Astrocyte of the hippocampus (primary cell): Measurements from ENCODE around the gene PTPRG.
A peak's percentile ranks its signal among the peaks of the same experiment; 100 is the strongest.

Experiments used
- DNase-seq: peaks from one replicate; pipeline ENCODE4 v3.0.0; 2011; ENCODE audit warnings: low read depth, low spot score

The PTPRG gene

DNA sequence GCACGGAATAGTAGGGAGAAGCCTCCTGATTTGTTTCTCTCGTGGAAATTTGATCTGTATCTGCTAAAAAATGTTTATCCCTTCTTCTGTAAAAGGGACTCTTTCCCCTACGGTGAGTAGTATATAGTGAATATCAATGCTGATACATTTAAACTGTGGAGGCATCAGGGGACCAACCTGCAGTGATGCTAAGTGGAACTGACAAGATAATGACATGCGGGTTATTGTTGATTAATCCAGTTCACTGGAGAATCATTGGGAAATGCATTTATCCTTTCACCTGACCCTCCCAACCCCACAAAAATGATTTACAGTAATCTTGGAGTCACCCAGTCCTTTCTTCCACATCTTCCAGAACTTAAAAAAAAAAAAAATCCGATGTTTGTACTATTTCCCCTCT, 264.8 kb downstream of the PTPRG start:
- no peak for DNase-seq

DNA sequence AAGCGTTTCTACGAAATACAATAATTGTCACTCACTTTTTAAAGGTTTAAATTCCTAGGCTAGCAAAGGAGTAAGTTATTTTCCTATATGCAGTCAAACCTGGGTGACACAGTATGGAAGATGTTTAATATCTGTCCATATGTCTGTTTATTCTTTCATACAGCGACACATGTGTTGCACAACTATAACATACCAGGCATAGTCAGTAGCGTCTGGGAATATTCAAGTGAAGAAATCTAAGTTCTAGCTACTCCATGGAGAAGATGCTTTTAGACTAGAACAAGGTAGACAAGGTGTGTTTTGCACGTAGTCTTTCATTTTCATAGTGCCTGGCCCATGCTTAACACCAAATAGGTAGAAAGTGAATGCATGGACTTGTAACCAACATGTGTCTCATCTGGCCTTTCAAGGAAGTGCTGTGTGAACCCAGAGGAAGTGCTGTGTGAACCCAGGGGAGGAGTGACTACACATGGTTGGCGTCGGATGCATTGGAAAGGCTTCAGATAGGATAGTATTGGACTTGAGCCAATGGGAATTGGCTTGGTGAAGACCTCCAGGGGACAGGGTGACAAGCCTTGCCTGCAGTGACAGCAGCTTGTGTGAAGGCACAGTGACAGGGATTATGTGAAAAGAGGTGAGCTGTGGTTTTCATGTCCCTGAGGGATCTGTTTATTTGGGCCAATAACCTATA, 267.0 kb downstream of the PTPRG start:
- no peak for DNase-seq

DNA sequence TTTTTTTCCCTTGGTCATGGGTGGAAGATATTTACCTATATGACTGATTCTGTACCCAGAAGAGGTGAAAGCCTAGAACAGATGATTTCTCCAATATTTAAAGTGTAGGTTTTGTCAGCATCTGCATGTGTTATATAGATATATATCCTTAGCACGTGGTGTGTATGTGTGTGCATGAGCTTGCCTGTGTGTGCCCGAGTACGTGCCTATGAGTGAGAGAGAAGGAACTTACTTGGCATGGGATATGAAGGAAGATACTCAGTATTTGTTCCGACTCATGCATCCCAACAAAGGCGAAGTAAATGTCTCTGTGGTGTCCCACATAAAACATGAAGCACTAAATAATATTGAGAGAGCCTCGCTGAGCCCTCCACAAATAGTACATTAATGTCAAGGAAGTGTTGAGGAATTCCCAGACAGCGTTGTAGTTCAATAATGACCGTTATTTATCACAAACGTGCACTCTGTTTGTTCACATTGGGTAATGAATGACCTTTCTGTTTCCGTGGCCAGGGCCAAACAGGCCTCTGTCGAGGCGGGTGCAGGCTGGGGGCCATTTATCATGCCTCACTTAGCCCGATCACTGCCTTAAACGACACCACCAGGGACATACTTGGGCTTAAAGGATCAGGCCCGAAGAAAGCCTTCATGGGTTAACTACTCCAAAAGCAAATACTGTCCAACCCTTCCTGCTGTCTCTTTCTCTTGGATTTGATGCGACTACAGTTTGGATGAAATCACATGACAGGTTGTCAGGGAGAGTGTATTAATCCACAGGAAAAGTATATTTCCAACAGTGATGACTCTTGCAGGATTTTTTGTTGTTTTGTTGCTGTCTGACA, 267.7 kb downstream of the PTPRG start:
- no peak for DNase-seq

DNA sequence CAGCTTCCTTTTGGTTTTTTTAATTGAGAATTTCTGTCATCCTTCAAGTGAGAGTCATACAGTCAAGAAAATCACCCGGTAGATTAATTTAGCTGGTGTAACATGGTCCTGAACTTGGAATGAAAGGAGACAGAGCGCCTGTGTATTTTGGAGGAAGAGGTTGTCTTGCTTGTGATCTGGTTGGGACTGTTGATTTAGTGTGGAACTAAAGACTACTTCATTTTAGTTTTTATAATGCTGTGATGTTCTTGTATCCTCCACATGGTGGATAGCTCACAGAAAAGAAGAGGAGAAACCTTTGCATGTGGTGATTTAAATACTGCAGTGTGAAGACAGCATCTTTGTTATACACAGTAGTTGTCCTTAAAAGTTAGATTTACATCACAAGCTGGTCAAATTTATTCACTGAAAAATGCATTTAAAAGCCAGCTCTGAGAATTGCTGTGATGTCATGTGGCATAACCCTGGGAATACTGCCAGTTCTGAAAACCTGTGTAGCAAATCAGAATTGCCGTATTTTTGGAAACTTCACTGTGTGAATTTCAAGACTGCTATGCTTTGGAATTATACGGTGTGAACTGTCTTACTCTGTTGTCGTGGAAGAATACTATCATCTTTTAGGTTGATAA, 268.5 kb downstream of the PTPRG start:
- peak; percentile 31 for DNase-seq

DNA sequence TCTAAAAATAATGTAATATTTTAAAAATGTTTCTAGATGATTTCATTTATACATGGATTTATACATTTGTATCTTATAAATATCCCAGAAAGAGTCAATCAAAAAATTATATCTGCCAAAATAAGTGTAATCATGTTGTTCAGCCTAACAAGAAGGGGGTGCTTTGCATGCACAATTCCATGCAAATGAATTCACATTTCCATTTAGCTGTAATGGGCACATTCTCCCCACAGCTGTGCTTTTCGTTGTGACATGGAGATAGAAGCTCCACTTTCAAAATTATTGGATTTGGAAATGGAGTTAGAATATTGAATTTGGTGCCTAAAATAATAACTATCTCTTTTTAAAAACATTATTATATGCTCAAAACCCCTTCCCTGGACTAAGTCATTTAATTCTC, 270.6 kb downstream of the PTPRG start:
- no peak for DNase-seq

DNA sequence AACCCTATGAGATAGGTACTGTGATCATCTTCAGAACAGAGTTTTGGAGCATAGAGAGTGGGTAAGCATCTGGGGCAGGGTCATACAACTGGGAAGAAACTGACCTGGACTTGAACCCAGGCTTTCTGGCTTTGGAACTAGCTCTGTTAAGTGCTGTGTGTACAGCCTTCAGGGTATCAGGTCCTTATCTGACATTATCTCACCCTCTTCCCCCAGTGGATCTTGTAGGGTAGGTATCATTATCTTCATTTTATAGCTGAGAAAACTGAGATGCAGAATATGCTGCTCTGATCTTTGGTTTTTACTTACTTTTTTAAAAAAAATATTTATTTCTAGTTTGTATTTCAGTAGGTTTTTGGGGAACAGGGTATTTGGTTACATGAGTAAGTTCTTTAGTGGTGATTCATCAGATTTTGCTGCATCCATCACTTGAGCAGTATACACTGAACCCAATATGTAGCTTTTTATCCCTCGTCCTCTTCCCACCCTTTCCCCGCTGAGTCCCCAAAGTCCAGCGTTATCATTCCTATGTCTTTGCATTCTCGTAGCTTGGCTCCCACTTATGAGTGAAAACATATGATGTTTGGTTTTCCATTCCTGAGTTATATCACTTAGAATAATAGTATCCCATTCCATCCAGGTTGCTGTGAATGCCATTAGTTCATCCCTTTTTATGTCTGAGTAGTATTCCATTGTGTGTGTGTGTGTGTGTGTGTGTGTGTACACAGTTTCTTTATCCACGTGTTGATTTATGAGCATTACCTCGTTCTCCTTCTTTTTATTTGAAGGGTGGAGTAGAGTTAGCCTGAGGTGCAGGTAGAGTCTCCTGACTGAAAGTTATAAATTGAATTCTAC, 271.2 kb downstream of the PTPRG start:
- no peak for DNase-seq

DNA sequence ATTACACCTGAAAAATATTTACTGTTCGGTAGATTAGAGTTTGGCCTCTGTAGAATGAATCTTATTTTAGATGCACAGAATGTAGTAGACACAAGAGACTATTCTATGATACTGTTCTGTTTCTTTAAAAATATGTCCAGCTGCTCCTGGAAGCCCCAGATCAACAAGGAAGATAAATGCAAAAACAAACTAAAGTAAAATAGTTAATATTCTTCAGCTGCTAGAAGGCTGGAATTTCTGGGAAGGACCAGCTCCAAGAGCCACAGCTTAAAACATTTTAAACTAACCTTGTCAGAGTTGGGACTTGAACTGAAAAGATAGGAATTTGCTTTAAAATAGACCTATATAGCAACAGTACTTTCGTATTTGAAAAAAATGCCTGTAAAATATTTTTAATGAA, 277.9 kb downstream of the PTPRG start:
- DNase-seq, result no peak

DNA sequence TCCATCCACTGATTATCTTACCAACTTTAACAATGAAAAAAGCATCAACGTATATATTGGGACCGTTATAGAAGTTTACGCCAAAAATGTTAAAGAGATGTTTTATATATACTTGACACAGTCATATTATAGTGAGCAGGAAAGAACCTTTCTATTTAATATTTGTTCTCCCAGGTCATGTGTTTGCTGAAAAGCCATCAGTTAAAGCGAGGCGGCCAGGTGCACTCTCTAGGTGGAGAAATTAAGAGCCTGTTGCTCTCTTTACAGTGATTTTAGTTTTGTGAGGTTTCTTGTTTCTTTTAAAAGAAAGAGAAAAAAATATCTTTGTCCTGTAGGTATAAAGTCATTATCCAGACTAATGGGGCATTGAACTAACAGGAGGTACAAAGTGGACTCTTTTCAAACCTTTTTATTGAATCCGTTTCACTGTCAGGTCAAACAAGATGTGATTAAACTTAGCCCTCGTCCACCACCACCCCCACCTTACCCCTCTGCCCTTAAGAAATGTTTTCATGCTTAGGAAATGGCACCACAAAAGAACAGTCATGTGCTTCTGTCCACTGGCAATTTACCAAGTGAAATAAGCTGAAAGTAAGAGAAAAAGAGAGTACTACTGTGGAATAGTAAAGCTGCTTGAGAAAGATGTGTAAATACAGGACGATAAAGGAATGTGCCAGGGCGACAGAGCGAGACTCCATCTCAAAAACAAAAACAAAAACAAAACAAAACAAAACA, 279.9 kb downstream of the PTPRG start:
- peak; percentile 79 for DNase-seq

DNA sequence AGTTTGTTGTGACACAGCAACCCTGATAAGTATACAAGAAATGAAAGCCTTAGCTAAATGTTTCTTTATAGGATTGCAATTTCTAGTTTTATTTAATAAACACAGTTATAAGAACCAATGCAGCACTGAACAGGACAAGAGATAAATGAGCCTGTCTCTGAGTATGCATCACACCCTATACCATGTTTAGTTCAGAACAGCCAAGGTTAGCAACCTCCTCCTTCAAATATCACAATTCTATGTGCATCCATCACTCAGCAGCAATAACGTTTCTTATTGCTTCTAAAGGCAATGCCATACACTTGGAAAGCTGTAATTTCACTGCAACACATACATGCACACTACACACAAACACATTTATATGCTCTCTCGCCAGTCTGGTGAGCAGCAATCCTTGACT, 280.6 kb downstream of the PTPRG start:
- no peak for DNase-seq

DNA sequence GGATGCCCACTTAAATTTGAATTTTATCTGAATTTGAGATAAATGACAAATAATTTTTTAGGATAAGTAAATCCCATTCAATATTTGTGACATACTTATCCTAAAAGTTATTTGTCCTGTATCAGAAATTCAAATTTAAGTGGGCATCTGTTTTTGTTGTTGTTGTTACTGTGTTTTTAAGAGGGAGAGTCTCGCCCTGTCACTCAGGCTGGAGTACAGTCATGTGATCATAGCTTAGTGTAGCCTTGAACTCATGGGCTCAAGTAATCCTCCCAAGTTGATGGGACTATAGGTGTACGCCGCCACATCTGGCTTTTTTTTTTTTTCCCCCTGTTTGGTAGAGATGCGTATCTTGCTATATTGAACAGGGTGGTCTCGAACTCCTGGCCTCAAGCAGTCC, 283.0 kb downstream of the PTPRG start:
- DNase-seq, result no peak

DNA sequence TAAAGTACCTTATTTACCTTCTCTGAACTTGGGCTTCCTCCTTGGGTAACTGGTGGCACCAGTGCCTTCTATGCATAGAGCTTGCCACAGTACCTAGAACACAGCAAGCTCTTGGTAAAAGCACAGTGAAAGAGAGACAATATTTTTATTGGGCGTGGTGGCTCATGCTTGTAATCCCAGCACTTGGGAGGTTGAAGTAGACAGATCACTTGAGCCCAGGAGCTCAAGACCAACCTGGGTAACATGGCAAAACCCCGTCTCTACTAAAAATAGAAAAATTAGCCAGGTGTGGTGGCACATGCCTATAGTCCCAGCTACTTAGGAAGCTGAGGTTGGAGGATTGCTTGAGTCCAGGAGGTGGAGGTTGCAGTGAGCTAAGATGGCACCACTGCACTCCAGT, 285.1 kb downstream of the PTPRG start:
- DNase-seq, result no peak

DNA sequence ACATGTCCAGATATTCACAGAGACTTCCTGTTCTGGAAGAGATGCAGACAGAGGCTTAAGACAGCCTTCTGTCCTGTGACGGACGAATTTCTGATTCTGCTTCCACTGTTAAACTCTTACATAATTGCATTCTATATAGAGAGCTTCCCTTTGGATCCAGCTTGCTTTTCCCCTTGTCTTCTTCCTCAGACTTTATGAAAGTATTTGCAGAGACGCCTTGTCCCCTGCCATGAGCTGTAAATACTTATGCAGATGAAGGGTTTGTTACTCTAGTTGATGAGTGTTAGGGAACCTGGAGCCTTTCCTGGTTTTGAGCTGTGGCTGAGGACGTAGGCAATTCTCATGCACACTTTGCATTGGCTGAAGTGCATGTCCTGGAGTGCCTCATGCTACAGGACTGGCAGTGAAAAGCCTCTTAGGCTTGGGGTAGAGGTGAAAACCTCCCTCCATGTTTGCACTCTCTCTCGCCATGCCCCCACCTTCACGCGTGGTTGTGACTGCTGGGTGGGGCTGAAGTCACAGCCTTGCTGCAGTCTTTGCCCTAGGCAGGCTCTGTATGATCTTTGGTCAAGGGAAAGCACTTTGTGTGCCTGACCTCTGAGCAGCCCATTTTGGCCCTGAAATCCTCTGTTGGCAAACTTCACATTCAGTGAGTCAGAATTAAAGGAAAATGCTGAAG, 286.6 kb downstream of the PTPRG start:
- DNase-seq, result peak; percentile 73

DNA sequence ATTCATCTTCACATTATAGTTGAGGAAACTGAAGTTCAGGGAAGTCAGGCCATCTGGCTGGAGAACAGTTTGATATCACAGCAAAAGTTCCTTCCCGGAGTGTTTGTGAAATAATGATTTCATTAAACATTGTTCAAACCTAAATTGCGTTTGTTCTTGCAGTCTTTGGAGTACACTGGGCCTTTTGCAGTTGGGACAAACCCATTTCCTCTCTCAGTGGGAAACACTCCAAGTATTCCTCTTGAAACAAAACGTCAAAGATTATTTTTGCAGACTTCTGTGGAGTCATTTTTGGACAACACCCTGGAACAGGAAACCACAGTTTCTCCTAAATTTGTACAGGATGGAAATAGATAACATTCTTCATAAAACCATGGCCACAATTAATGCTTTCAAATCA, 287.5 kb downstream of the PTPRG start:
- peak; percentile 63 for DNase-seq

DNA sequence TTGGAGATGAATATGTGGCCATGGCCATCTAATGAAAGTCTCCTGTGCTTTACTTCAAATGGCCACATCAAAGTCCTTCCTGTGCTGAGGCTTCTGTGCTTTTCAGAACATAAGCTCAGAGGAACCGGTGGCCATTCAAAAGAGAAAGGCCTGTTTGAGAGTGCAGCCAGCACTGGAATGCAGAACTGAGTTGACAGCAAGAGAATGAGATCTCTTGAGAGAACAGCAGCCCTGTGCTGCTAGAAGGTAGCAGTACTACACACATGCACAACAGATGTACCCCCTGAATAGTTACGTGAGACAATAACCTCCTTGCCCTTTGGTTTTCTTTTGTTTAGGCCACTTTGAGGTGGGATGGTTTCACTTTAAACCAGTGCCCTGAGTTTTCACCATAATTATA, 292.5 kb downstream of the PTPRG start:
- DNase-seq, result no peak

DNA sequence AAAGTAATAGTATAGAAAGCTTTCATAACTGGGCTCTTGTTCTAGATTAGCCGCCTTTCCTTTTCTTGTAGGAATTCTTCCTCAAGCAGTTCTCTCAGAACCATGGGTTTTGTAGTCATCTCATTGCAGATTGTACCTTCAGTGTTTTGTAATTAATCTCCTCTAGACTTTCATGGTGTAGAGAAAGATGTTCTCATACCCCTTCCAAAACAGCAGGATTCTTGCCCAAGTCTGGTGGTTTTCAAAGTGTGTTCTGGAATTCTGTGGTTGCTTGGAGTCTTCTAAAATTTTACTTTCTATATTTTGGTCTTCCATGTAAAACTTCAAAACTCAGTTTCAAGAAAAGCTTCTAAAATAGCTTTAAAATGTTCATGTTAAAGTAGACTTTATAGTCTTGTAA, 293.8 kb downstream of the PTPRG start:
- peak; percentile 44 for DNase-seq

DNA sequence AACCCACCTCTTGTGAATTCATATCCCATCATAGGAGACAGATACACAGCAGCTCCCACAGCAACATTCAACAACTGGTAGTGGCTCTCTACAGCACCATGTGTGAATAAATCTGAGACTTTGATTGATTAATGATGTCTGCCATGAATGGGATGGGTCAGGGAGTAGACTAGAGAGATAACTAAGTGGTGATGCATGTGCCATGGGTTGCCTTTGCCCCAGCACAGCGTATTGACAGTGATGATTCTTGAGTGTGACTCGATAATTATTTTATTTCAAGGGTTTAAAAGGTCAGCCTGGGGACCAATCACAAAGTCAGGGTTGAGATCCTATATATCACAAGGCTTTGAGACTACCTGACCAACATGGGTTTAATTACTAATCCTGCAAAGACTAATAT, 295.9 kb downstream of the PTPRG start:
- DNase-seq, result no peak

DNA sequence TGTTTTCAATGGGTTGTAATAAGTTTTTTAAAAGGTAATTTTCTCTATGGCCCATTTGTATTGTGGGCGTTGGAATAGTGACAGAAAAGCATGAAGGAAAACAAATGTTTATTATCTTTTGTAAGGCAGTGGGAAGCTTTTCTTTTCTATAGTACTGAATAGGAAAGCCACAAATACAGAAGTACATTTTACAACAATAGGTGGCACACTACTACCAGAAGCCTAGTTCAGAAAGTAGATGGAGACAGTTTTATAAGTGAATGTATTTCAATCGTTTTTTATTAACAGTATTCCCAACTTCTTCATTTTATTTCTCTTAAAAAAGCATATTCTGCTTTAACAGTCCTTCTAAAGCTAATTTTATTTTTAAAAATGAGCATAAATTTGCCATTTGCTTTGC, 296.7 kb downstream of the PTPRG start:
- DNase-seq, result peak; percentile 43

DNA sequence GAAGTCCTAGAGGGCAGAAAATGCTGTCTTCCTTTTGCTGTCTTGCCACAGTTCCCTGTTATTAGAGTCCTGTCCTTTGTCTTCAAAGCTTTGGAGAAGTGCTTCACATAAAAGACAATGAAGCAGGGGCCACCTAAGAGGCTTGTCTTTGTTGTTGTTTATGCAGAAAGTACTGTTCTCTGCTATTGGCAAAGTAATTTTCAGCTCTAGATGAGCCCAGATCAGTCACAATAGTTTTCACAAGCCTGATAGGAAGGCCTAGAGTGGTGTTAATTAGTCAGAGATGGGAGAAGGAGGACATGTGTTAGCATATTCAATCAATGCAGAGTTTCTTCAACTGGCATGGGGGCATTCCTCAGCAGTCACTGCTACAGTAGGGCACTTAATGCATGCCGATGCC, 300.0 kb downstream of the PTPRG start:
- no peak for DNase-seq

DNA sequence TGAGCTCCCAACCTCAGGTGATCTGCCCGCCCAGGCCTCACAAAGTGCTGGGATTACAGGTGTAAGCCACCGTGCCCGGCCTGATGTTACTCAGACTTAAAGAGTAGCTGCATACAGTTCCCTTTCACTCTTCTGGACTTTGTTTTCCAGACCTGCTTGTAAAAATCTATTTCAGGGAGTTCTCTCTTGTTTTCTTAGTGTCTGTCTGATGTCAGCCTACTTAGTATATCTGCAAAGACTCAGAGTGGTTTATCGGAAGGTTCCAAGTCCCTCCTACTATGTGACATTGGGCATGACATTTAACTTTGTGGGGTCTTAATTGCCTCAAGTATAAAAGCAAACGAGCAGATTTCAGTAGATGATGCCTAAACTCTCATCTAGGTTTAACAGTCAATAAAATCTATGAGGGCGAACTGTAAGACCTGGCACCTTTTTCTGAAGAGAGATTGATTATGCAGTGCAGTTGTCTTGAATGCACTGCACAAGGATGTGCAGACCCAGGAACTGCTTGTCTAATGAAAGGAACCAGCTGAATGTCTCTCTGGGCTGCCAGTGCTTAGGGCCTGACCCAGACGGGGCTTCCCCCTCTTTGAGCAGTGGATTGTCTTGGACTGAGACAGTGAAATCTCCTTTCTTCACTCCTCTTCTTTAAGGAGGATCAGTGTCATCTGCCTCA, 301.4 kb downstream of the PTPRG start:
- no peak for DNase-seq

DNA sequence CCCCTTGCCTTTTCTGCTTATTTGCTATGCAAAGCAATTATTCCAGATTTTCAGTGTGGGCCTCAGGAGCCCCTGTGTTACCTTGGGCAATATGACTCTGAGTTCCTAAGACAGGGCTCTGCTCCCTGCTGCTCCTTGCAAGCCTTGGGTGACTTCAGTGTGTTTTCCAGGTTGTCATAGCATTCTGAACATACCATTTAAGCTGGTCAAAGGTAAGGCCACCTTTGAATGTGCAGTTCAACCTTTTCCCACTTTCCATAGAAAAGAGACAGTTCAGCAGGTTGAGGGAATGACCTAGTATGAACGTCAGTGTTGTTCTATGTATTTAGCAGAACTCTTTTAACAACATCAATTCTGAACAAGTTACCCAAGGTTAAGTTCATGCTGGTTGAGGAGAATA, 302.2 kb downstream of the PTPRG start:
- DNase-seq, result no peak
